SU-DHL-6 (cell line): ENCODE results near the gene PIEZO1.

Experiments
- H2AFZ ChIP-seq: fragments of 200-600 bp; sonication (generic); 2 replicates; pipeline ENCODE4 v1.6.1; 2014; ENCODE audit warnings: low read depth, mild to moderate bottlenecking, moderate library complexity, mixed read lengths, antibody characterized with exemption, low read length; ENCODE audit not compliant: severe bottlenecking
- H3F3A ChIP-seq: fragments of 200-600 bp; shearing (Covaris generic); 2 replicates; pipeline ENCODE4 v1.6.0; 2016; ENCODE audit warnings: antibody characterized with exemption, mild to moderate bottlenecking; ENCODE audit not compliant: insufficient read depth
- H3K27ac ChIP-seq: fragments of 200-600 bp; sonication (generic); 2 replicates; pipeline ENCODE4 v1.5.1; 2016; ENCODE audit warnings: low read depth, mild to moderate bottlenecking, low read length, moderate library complexity, mixed read lengths
- H3K27me3 ChIP-seq: fragments of 200-600 bp; sonication (generic), shearing (Covaris generic); 2 replicates; pipeline ENCODE4 v1.6.0; 2014; ENCODE audit warnings: mild to moderate bottlenecking, low read length
- H3K36me3 ChIP-seq: fragments of 200-600 bp; sonication (generic); 2 replicates; pipeline ENCODE4 v1.6.1; 2014; ENCODE audit warnings: mild to moderate bottlenecking, low read length, mixed read lengths
- H3K4me2 ChIP-seq: fragments of 300-600, 200-600 bp; shearing (Covaris generic), sonication (generic); 2 replicates; pipeline ENCODE4 v1.6.0; 2014; ENCODE audit warnings: low read length, low read depth, mild to moderate bottlenecking; ENCODE audit not compliant: poor library complexity, severe bottlenecking
- H3K4me3 ChIP-seq: fragments of 200-600 bp; sonication (generic); 2 replicates; pipeline ENCODE4 v1.5.1; 2014; ENCODE audit warnings: antibody characterized with exemption, low read length, mild to moderate bottlenecking, mixed read lengths; ENCODE audit not compliant: insufficient read depth, poor library complexity, severe bottlenecking
- H3K79me2 ChIP-seq: fragments of 200-600 bp; sonication (generic); 2 replicates; pipeline ENCODE4 v1.6.1; 2014; ENCODE audit warnings: mild to moderate bottlenecking, low read length, moderate library complexity; ENCODE audit not compliant: insufficient read depth
- H3K9ac ChIP-seq: fragments of 200-600 bp; sonication (generic); 2 replicates; pipeline ENCODE4 v1.7.0; 2014; ENCODE audit warnings: mild to moderate bottlenecking, low read length
- H3K9me2 ChIP-seq: fragments of 200-600 bp; sonication (generic); replicated peaks from 2 replicates; pipeline ENCODE4 v1.6.1; 2014; ENCODE audit warnings: low read length; ENCODE audit not compliant: insufficient read depth
- H3K9me3 ChIP-seq: fragments of 200-600 bp; sonication (generic); 2 replicates; pipeline ENCODE4 v1.6.1; 2014; ENCODE audit warnings: low read length, mixed read lengths; ENCODE audit not compliant: insufficient read depth
- H4K20me1 ChIP-seq: fragments of 200-600 bp; sonication (generic); 2 replicates; pipeline ENCODE4 v1.6.1; 2014; ENCODE audit warnings: low read depth, mild to moderate bottlenecking, antibody characterized with exemption, low read length, moderate library complexity, mixed read lengths
- CTCF ChIP-seq: fragments of 200-600 bp; sonication (generic); IDR thresholded peaks from one replicate; pipeline ENCODE4 v1.5.1; 2017; ENCODE audit warnings: antibody characterized with exemption, mild to moderate bottlenecking, low read length, moderate library complexity; ENCODE audit not compliant: insufficient read depth, poor library complexity, severe bottlenecking
- EZH2phosphoT487 ChIP-seq: fragments of 200-600 bp; sonication (generic), shearing (Covaris generic); conservative IDR thresholded peaks from 2 replicates; pipeline ENCODE4 v1.6.1; 2018; ENCODE audit warnings: mild to moderate bottlenecking, antibody characterized with exemption, low read length, moderate library complexity, mixed read lengths

The PIEZO1 gene

GRCh38 chr16:88713054-88713453 is 72.0 kb downstream of the PIEZO1 start:
- Histone ChIP-seq H3K36me3 (no peaks in the 10 kb centered on the region), H3K79me2 (0 out of 2 replicates have a peak, but pooled peaks cover 7% of the 10 kb centered on the region), H3K9me2 (no peaks in the 10 kb centered on the region), H3K9ac (no peak overlapping the region), H3K9me3 (no peaks in the 10 kb centered on the region), H3K27ac (no peak overlapping the region), H3F3A (no peaks in the 10 kb centered on the region), H4K20me1 (no peaks in the 10 kb centered on the region), H3K4me2 (no peak overlapping the region), H3K27me3 (no peaks in the 10 kb centered on the region), H3K4me3 (no peak overlapping the region), H2AFZ (no peak overlapping the region)
- TF ChIP-seq EZH2phosphoT487 (no peak), CTCF (no peak)

- Histone ChIP-seq H3F3A (no peaks in the 10 kb centered on the region), H3K9me2 (no peaks in the 10 kb centered on the region), H3K4me3 (no peak overlapping the region), H3K36me3 (no peaks in the 10 kb centered on the region), H3K4me2 (no peak overlapping the region), H3K79me2 (0 out of 2 replicates have a peak, but pooled peaks cover 7% of the 10 kb centered on the region), H4K20me1 (no peaks in the 10 kb centered on the region), H3K27me3 (no peaks in the 10 kb centered on the region), H3K9ac (no peak overlapping the region), H3K27ac (no peak overlapping the region), H3K9me3 (no peaks in the 10 kb centered on the region), H2AFZ (no peak overlapping the region)
- TF ChIP-seq CTCF (no peak), EZH2phosphoT487 (no peak)
These were observed 72.5 kb downstream of the PIEZO1 start for GRCh38 chr16:88712362-88712979.

GRCh38 chr16:88711750-88712340 is 73.2 kb downstream of the PIEZO1 start:
- H4K20me1 ChIP-seq, result no peaks in the 10 kb centered on the region

More at GRCh38 chr16:88711750-88712340, 73.2 kb downstream of the PIEZO1 start:
- Histone ChIP-seq H3K36me3 (no peaks in the 10 kb centered on the region), H3K27me3 (no peaks in the 10 kb centered on the region), H3K9me3 (no peaks in the 10 kb centered on the region), H3K27ac (no peak overlapping the region), H3K79me2 (peaks cover 9% of the 10 kb centered on the region; the same call in 1 of the 2 replicates), H3F3A (no peaks in the 10 kb centered on the region), H3K9me2 (no peaks in the 10 kb centered on the region), H3K4me3 (no peak overlapping the region), H3K4me2 (no peak overlapping the region), H2AFZ (no peak overlapping the region), H3K9ac (no peak overlapping the region)
- TF ChIP-seq CTCF, result no peak
